CD4-positive, CD25-positive, alpha-beta regulatory T cell (primary cell): ENCODE measurements around the gene PLPP6. TPM values are rescaled to one million over a fixed set of nuclear protein-coding genes. Genes with fewer than 3 reads are reported as not detected.

Experiments used
- ATAC-seq, 2 donors: fragments of 150-1000 bp; cut with Tn5 transposase; one replicate each; pipeline ENCODE4 v1.10.0; 2021; ENCODE audit warnings: low read depth in 2 of 2, moderate number of reproducible peaks in 2 of 2, moderate library complexity in 1 of 2
- DNase-seq, 3 donors: peaks; one replicate each; pipeline versions ENCODE4 v3.0.0 to v3.0.0-alpha.2; 2012 to 2022; ENCODE audit warnings: mixed read lengths in 1 of 3
- H3K27ac ChIP-seq: one replicate; pipeline ENCODE4 v1.7.0; 2013; ENCODE audit warnings: mild to moderate bottlenecking, low read length; ENCODE audit not compliant: insufficient read depth, poor library complexity, severe bottlenecking
- H3K27me3 ChIP-seq: one replicate; pipeline ENCODE4 v1.7.0; 2013; ENCODE audit warnings: low read length; ENCODE audit not compliant: control insufficient read depth, insufficient read depth
- H3K36me3 ChIP-seq: one replicate; pipeline ENCODE4 v1.7.0; 2013; ENCODE audit warnings: mild to moderate bottlenecking, low read length, moderate library complexity; ENCODE audit not compliant: control insufficient read depth, insufficient read depth
- H3K4me1 ChIP-seq: 2 replicates; pipeline ENCODE4 v1.7.0; 2013; ENCODE audit warnings: mild to moderate bottlenecking, low read length; ENCODE audit not compliant: insufficient read depth, control insufficient read depth, poor library complexity, severe bottlenecking
- H3K4me3 ChIP-seq: one replicate; pipeline ENCODE4 v1.7.0; 2013; ENCODE audit warnings: low read depth, mild to moderate bottlenecking, low read length, moderate library complexity
- H3K9me3 ChIP-seq, 2 experiments: 1 replicate in 1 of 2; 2 replicates in 1 of 2; pipeline ENCODE4 v1.7.0; 2013; ENCODE audit warnings: low read length in 2 of 2, mild to moderate bottlenecking in 1 of 2, moderate library complexity in 1 of 2; ENCODE audit not compliant: control insufficient read depth in 2 of 2
- H3K27ac Mint-ChIP-seq, 3 donors: one replicate each; pipeline ENCODE4 v1.8.0; 2020 to 2022; ENCODE audit warnings: mild to moderate bottlenecking in 3 of 3, mixed read lengths in 3 of 3, moderate library complexity in 2 of 3
- H3K27me3 Mint-ChIP-seq: one replicate; pipeline ENCODE4 v1.8.0; 2022; ENCODE audit warnings: mild to moderate bottlenecking, mixed read lengths
- H3K36me3 Mint-ChIP-seq: one replicate; pipeline ENCODE4 v1.8.0; 2020; ENCODE audit warnings: mixed read lengths
- H3K4me1 Mint-ChIP-seq, 4 donors: one replicate each; pipeline ENCODE4 v1.8.0; 2020 to 2022; ENCODE audit warnings: mixed read lengths in 4 of 4, mild to moderate bottlenecking in 1 of 4
- H3K4me3 Mint-ChIP-seq, 4 donors: one replicate each; pipeline ENCODE4 v1.8.0; 2020 to 2022; ENCODE audit warnings: mild to moderate bottlenecking in 4 of 4, mixed read lengths in 4 of 4, moderate library complexity in 3 of 4
- H3K9me3 Mint-ChIP-seq, 7 donors: one replicate each; pipeline ENCODE4 v1.8.0; 2020 to 2022; ENCODE audit warnings: mixed read lengths in 7 of 7, mild to moderate bottlenecking in 3 of 7, moderate library complexity in 2 of 7
- polyA plus RNA-seq, 4 donors: library from polyadenylated mRNA; unstranded; fragments of 300-500 nt; fragmentation: Illumina TruSeq; gene quantifications; one replicate each; pipeline ENCODE4 v1.2.3, GENCODE V29; 2021
- total RNA-seq: library from RNA; stranded (reverse); gene quantifications from one replicate; pipeline ENCODE4 v1.2.3, GENCODE V29; 2022

PLPP6 gene
- total and polyA plus RNA-seq, 5 donors from 2014 or later: 5.0 to 9.6 (median 8.7) TPM

DNA sequence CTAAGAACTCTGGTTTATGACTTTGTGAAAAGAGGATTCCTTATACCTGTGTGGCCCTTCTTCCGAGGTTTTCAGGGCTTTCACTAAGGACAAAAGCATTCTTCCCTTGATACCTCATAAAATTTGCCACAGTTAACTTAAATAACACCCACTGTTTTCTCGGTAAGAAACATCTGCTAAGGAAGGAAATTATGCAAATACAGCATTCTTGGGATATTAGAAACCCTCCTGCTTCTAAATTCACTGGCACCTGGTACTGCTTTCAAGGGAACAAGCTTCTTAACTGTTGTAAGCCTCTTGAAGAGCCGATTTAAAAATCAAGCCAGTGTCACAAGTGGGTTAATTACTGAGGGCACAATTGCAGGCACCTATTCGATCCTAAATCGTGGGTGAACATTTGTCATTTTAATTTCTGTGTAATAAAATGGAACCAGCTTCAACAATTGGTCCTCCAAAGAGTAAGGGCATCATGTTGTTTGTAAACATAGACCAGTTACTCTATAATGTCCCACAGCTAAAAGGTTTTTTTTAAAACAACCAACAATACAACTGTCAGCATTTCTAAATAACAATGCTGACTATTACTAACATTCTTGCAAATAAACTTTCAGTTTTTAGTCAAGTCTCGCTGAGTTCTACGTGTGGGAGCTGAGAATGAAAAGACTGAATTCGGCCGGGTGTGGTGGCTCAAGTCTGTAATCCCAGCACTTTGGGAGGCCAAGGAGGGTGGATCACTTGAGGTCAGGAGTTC lies 52.3 kb downstream of the PLPP6 start:
- no peaks in the 10 kb centered on the region for H3K4me1 ChIP-seq
- peaks cover 43% of the 10 kb centered on the region for H3K36me3 ChIP-seq
- H3K27me3 ChIP-seq: no peaks in the 10 kb centered on the region
- Mint-ChIP-seq H3K36me3 (peaks cover 35% of the 10 kb centered on the region), H3K4me3 (no peak overlapping the region), H3K27ac (no peak overlapping the region), H3K27me3 (no peaks in the 10 kb centered on the region), H3K9me3 (no peaks in the 10 kb centered on the region), H3K4me1 (peaks cover 0 to 6% (median 0%) of the 10 kb centered on the region in 4 donors)
- H3K27ac ChIP-seq: no peak overlapping the region
- no peak overlapping the region for H3K4me3 ChIP-seq
- ATAC-seq (no peak), DNase-seq (no peak)
- H3K9me3 ChIP-seq: no peaks in the 10 kb centered on the region

Other genes with a start within 250 kb of the PLPP6 start
- 0.76 TPM for gene SLC1A1, start 171.8 kb upstream of the PLPP6 start, total RNA-seq
- gene SLC1A1, start 171.8 kb upstream of the PLPP6 start, polyA plus RNA-seq: 1 to 10 TPM in 3 of 4 donors, under 1 TPM in 1; 0.37 to 3.3 (median 1.7) TPM
- gene SPATA6L, start 4.2 kb downstream of the PLPP6 start, total RNA-seq: 2.5 TPM
- gene SPATA6L, start 4.2 kb downstream of the PLPP6 start, polyA plus RNA-seq: 1 to 10 TPM in 2 of 4 donors, under 1 TPM in 2; 0.21 to 1.9 (median 0.99) TPM
- gene CDC37L1, start 17.3 kb downstream of the PLPP6 start, total RNA-seq: 26.2 TPM
- gene CDC37L1, start 17.3 kb downstream of the PLPP6 start, polyA plus RNA-seq: 10 to 100 TPM; 14.3 to 27.3 (median 22.6) TPM
- gene AK3, start 78.9 kb downstream of the PLPP6 start, total RNA-seq: 21.7 TPM
- gene AK3, start 78.9 kb downstream of the PLPP6 start, polyA plus RNA-seq: 10 to 100 TPM; 38.0 to 47.3 (median 42.5) TPM
- 27.9 TPM for gene RCL1, start 130.7 kb downstream of the PLPP6 start, total RNA-seq
- 10 to 100 TPM; 13.3 to 19.2 (median 14.5) TPM for gene RCL1, start 130.7 kb downstream of the PLPP6 start, polyA plus RNA-seq